ENCODE results near the gene ZFR2.
A peak's percentile ranks its signal among the peaks of the same experiment; 100 is the strongest.

The ZFR2 gene

DNA sequence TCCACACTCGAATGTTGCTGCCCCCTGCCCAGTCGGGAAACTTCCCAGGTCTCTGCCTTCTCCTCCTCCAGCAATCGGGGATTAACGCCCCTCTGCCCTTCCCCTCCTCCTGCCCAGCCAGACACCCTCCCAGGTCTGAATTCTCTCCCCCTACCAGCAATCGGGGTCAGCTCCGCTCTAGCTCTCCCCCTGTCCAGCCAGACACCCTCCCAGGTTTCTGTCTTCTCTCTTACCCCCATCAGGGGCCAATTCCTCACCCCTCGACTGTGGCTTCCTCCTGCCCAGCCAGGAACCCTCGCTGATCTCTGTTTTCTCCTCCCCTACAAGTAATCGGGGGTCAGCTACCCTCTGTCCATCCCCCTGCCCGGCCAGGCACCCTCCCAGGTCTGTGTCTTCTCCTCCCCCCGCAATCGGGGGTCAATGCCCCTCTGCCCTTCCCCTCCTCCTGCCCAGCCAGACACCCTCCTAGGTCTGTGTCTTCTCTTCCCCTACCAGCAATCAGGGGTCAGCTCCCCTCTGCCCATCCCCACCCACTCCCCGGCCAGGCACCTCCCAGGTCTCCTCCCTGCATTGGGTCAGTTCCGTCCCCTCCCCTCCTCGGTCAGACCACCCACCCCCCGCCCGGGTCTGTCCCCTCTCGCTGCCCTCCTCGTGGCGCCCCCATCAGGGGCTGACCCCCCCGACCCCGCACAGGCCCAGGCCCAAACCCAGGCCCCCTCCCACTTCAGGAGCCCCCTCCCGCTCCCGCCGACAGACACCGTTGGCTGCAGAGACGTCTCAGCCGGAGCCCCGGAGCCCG, 668 bp downstream of the ZFR2 start:
- DNase-seq, result no peak

DNA sequence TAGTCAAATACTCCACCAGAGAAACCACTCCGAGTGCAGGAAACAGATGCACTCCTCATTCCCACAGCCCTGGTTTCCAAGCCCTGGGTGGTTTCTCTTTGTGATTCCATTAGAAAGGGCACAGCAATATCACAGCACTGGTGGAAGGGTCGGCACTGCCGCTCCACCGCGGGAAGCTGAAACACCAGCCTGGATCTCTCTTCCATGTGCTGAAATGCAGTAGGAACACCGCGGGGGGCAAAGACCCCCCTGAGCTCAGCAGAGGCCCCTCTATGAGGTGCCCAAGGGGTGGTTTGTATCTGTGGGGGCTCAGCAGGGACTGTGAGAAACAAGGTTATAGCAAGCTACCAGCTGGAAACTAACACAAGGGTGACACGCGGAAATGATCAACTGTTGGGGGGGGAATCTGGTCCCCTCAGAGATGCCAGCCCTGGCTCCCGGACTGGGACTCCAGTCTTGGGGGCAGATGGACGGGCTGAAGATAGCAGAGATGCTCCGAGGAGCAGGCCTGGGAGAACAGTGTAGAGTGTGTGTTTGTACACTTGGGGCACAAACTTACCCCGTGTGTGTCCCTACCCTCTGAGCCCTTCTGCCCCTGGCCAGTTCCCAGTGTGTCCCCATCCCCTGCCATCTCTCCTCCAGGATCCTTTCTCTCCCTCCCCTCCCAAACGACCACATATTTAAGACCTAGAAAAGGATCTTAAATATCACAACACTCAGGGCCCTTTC, 1.8 kb downstream of the ZFR2 start:
- DNase-seq, result no peak

- no peak for DNase-seq
Measured at GRCh38 chr19:3863648-3864047, 5.2 kb downstream of the ZFR2 start.

- no peak for DNase-seq
Measured at GRCh38 chr19:3862826-3863500, 5.9 kb downstream of the ZFR2 start.

DNA sequence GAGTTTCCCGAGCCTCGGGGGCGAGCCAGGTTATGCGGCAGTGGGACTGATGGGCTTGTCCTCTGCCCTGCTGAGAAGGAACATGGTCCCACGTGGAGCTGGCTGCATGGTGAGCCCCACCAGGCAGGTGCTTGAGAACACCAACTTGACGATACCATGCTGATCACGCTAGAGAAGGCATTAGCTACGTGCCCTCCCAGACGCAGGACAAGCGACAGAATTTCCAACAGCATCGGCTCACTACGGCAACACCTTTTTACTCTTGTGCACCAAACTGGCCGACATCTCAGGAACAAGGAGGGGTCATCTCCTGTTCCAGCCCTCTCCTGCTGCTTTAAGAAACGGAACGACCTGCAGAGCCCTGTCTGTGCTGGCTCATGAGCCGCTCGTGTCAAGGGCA, 8.3 kb downstream of the ZFR2 start:
- DNase-seq, result no peak

DNA sequence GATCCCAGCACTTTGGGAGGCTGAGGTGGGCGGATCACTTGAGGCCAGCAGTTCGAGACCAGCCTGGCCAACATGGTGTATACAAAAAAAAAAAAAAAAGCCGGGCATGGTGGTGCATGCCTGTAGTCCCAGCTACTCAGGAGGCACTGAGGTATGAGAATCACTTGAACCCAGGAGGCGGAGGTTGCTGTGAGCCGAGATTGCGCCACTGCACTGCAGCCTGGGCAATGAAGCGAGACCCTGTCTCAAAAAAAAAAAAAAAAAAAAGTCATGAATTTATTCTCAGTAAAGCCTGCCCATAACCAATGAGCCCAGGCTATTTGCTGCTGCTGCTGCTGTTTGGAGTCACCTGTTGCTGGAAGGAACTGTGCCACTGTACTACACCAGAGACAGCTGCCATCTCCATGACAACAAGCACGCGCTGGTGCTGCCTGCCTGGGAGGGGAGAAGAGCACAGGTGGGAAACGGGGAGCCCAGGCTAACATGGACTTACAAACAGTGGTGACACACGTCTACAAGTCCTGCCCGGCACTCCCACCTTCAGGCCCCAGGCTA, 11.3 kb downstream of the ZFR2 start:
- DNase-seq, result no peak

GRCh38 chr19:3855320-3855719, 13.5 kb downstream of the ZFR2 start:
- no peak for DNase-seq

GRCh38 chr19:3852614-3853254, 16.1 kb downstream of the ZFR2 start:
- peak; percentile 61 for DNase-seq

DNA sequence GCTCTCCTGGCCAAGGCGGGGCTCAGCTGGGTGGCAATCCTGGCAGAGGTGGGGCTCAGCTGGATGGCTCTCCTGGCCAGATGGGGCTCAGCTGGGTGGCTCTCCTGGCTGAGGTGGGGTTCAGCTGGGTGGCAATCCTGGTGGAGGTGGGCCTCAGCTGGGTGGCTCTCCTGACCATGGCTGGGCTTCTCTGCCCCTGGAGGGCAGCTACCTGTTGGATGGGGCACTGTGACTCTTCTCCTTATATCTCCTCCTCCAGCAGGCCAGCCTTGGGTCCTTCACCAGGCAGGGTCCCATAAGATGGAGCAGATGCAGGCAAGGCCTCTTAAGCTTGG, 16.7 kb downstream of the ZFR2 start:
- no peak for DNase-seq

- DNase-seq, result no peak
Measured at GRCh38 chr19:3851254-3852176, 17.3 kb downstream of the ZFR2 start.

GRCh38 chr19:3850320-3850972, 18.4 kb downstream of the ZFR2 start:
- no peak for DNase-seq

GRCh38 chr19:3849787-3850186, 19.1 kb downstream of the ZFR2 start:
- DNase-seq, result no peak

DNA sequence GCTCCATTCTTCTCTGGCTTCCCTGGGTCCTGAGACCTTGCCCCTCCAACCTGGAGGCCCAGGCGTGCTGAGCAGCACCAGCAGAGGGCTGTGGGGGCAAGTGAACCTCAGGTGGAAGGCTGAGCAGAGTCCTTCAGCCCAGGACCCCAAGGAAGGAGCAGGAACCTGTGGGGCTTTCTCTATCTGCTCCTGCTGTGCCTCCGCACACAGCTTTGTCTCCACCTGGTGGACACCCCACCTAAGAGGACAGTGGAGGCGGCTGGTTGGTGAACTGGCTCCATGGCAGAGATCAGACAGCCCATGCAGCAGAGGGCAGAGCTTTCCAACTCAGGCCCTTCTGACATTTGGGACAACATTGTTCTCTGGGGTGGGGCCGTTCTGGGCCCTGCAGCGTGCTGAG, 19.7 kb downstream of the ZFR2 start:
- DNase-seq, result peak; percentile 58

GRCh38 chr19:3844596-3844995, 24.2 kb downstream of the ZFR2 start:
- DNase-seq, result no peak

GRCh38 chr19:3842948-3843347, 25.9 kb downstream of the ZFR2 start:
- DNase-seq, result no peak

DNA sequence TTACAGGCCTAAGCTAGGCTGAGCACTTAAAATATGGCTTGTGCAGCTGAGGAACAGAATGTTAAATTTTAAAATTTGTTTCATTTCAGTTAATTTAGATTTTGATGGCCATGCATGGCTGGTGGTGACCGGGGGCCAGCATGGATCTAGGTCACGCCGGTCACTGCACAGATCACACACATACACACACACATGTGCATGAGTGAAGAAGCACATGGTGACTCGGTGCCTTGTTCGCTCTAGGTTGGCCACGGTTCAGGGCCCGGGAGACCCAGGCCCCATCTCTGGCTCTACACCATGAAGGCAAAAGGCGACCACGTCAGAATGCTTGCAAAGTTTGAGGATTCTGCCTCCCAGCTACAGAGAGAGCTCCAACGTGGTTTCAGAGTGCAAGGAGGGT, 28.0 kb downstream of the ZFR2 start:
- no peak for DNase-seq

DNA sequence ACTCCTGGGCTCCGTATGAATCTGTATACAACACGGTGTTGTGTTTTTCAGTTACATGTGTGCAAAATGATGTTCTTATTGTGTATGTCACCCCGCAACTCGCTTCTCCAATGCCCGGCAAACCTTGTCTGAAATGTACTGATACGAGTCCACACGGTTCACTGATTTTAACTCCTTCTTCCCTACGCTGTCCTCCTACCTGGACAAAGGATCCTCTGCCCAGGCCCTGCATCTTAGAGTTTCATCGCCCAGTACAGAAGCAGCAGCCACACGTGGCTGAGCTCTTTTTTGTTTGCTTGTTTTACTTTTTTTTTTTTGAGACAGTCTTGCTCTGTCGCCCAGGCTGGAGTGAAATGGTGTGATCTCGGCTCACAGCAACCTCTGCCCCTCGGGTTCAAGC, 28.9 kb downstream of the ZFR2 start:
- no peak for DNase-seq

- DNase-seq, result no peak
Measured at GRCh38 chr19:3838661-3839060, 30.2 kb downstream of the ZFR2 start.

DNA sequence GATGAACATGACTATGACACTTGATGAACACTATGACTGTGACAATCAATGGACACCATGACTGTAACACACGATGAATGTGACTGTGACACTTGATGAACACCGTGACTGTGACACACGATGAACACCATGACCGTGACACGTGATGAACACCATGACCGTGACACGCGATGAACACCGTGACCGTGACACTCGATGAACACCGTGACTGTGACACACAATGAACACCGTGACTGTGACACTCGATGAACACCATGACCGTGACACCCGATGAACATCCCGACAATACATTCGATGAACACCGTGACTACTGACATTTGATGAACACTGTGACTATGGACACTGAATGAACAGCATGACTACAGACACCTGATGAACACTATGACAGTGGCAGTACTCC, 30.9 kb downstream of the ZFR2 start:
- no peak for DNase-seq

DNA sequence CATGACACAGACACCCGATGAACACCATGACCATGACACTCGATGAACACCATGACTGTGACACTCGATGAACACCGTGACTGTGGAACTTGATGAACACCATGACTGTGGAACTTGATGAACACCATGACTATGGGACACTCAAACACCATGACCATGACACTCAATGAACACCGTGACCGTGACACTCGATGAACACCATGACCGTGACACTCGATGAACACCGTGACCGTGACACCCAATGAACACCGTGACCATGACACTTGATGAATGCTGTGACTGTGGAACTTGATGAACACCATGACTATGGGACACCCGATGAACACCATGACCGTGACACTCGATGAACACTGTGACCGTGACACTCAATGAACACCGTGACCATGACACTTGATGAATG, 31.5 kb downstream of the ZFR2 start:
- no peak for DNase-seq

GRCh38 chr19:3836887-3837286, 32.0 kb downstream of the ZFR2 start:
- no peak for DNase-seq

DNA sequence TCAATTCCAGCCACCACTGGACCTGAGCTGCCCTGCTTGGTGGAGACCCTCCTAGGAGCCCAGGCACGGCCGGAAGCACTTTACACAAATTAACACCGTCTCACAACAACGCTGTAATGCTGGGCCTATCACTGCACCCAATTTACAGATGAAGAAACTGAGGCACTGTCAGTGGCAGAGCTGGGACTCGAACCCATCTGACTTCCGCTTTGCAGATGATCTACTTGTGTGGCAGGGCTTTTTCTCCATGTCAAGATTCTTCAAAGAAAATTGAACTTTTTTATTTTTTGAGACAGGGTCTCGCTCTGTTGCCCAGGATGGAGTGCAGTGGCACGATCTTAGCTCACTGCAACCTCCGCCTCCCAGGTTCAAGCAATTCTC, 33.8 kb downstream of the ZFR2 start:
- DNase-seq, result no peak
